ENCODE measurements around the gene CACNG7. TPM values are rescaled to one million over a fixed set of nuclear protein-coding genes. Genes with fewer than 3 reads are reported as not detected.

CACNG7 gene
- polyA plus RNA-seq, 1 experiment = 8.6 TPM

- H3K9me3 ChIP-seq (ENCODE audit: control insufficient read depth, insufficient read depth, low read length) = no peaks in the 10 kb centered on the region; the same call in 1 of the 2 replicates
- H3K4me3 ChIP-seq (ENCODE audit: low read depth, low read length) = no peak overlapping the region
- POLR2A ChIA-PET = interaction anchor here (1.5 kb wide), 1 partner anchor 8 kb away, joined by 7 read pairs; the partner anchor contains the start of gene MYADM
- CTCF ChIA-PET = interaction anchor here (1.4 to 1.7 kb wide), 2 partner anchors 83 to 148 kb away, joined by 3 to 5 read pairs; no protein-coding TSS in a partner anchor
- no peak for DNase-seq (ENCODE audit: low read depth, low spot score)
- no peak overlapping the region for H3K27ac ChIP-seq (ENCODE audit: low read depth, low read length)
- TF ChIP-seq CTCF (IDR thresholded peaks at IDR 0.05; ENCODE audit: low read depth, low read length) = no peak
- H3K27me3 ChIP-seq (ENCODE audit: control insufficient read depth, insufficient read depth, low read length) = peaks cover 6% of the 10 kb centered on the region
Measured at GRCh38 chr19:53875602-53876325, 33.3 kb upstream of the CACNG7 start.

GRCh38 chr19:53876651-53877224, 32.3 kb upstream of the CACNG7 start:
- CTCF ChIA-PET = interaction anchor here (1.4 to 1.7 kb wide), 2 partner anchors 84 to 147 kb away, joined by 3 to 5 read pairs; no protein-coding TSS in a partner anchor
- H3K27ac ChIP-seq (ENCODE audit: low read depth, low read length) = no peak overlapping the region

GRCh38 chr19:53877361-53877766, 31.7 kb upstream of the CACNG7 start:
- H3K27me3 ChIP-seq (ENCODE audit: control insufficient read depth, insufficient read depth, low read length) = peaks cover 14% of the 10 kb centered on the region
- ChIA-PET POLR2A (no interaction called here), CTCF (interaction anchor here (1.4 to 1.7 kb wide), 2 partner anchors 85 to 147 kb away, joined by 3 to 5 read pairs; no protein-coding TSS in a partner anchor)
- no peak overlapping the region for H3K27ac ChIP-seq (ENCODE audit: low read depth, low read length)
- TF ChIP-seq CTCF (IDR thresholded peaks at IDR 0.05; ENCODE audit: low read depth, low read length) = no peak
- H3K4me3 ChIP-seq (ENCODE audit: low read depth, low read length) = no peak overlapping the region
- H3K9me3 ChIP-seq (ENCODE audit: control insufficient read depth, insufficient read depth, low read length) = no peaks in the 10 kb centered on the region; the same call in 1 of the 2 replicates
- DNase-seq (ENCODE audit: low read depth, low spot score) = no peak

More at GRCh38 chr19:53876651-53877224, 32.3 kb upstream of the CACNG7 start:
- H3K4me3 ChIP-seq (ENCODE audit: low read depth, low read length) = no peak overlapping the region
- no peaks in the 10 kb centered on the region; the same call in 1 of the 2 replicates for H3K9me3 ChIP-seq (ENCODE audit: control insufficient read depth, insufficient read depth, low read length)
- no peak for DNase-seq (ENCODE audit: low read depth, low spot score)
- peaks cover 9% of the 10 kb centered on the region for H3K27me3 ChIP-seq (ENCODE audit: control insufficient read depth, insufficient read depth, low read length)
- POLR2A ChIA-PET = interaction anchor here (0.5 to 1.5 kb wide), 2 partner anchors 9 to 36 kb away, joined by 4 to 7 read pairs; partner anchors contain the start of gene MYADM
- no peak for TF ChIP-seq CTCF (IDR thresholded peaks at IDR 0.05; ENCODE audit: low read depth, low read length)

GRCh38 chr19:53878776-53879139, 30.3 kb upstream of the CACNG7 start:
- Histone ChIP-seq H3K4me3 (ENCODE audit: low read depth, low read length) (peak overlapping the region; percentile 69), H3K9me3 (ENCODE audit: control insufficient read depth, insufficient read depth, low read length) (no peaks in the 10 kb centered on the region; the same call in 1 of the 2 replicates), H3K27ac (ENCODE audit: low read depth, low read length) (peak overlapping the region; percentile 21), H3K27me3 (ENCODE audit: control insufficient read depth, insufficient read depth, low read length) (peaks cover 26% of the 10 kb centered on the region)
- POLR2A ChIA-PET = interaction anchor here (1.4 kb wide), 1 partner anchor 11 kb away, joined by 10 read pairs; the partner anchor contains the start of gene MYADM
- TF ChIP-seq CTCF (IDR thresholded peaks at IDR 0.05; ENCODE audit: low read depth, low read length) = no peak
- CTCF ChIA-PET = interaction anchor here (0.5 to 1.3 kb wide), 3 partner anchors 18 to 151 kb away, joined by 4 to 6 read pairs (median 5); no protein-coding TSS in a partner anchor
- no peak for DNase-seq (ENCODE audit: low read depth, low spot score)
